GM12801 (cell line): ENCODE data around the gene OBSL1.

Experiments
- CTCF ChIP-seq: IDR thresholded peaks from one replicate; pipeline ENCODE4 v1.5.1; 2011; ENCODE audit warnings: control low read depth; ENCODE audit not compliant: insufficient read length; ENCODE audit errors: extremely low read depth

Gene OBSL1

DNA sequence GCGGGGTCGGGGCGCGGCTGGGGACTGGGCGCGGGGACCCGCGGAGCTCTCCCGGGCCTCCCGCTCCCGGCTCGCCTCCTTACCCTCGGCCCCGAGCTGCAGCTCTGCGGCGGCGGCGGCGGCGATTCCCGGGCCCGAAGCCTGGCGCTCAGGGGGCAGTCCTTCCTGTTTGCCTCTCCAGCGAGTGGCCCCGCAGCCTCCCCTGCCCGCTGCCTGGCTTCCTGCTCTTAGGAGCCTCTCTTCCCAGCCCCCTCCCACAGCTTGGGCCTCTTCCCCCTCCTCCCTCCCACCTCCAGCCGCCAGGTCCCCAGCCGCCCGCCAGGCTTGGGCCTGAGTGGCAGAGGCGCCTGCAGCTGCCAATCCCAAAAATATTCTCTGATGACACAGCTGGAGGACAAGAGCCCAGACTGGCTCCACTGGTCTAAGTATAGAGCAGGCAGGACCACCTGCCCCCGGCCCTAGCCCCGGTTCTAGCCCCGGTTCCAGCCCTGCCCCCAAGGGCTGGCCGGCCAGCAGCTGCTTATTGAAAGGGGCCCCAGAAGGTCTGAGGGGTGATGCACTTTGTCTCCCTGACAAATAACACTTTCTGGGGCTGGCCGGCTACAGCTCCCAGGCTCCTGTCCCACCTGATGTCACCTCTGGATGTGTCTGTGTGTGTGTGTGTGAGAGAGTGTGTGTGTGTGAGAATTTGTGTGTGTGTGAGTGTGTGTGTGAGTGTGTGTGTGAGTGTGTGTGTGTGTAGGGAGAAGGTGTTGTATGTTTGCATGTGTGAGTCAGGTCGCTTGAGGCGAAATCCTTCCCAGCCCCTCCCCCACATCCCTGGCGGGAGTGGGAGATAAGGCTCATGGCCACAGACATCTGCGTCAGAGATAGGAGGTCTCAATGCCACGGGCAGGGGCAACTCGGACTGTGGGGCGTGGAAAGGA, at the start of gene OBSL1:
TSS of gene OBSL1 (minus strand) at position 229 of the 926 bp plus-strand sequence. CDS start 307 bp downstream, outside the sequence.
- no peak for TF ChIP-seq CTCF

DNA sequence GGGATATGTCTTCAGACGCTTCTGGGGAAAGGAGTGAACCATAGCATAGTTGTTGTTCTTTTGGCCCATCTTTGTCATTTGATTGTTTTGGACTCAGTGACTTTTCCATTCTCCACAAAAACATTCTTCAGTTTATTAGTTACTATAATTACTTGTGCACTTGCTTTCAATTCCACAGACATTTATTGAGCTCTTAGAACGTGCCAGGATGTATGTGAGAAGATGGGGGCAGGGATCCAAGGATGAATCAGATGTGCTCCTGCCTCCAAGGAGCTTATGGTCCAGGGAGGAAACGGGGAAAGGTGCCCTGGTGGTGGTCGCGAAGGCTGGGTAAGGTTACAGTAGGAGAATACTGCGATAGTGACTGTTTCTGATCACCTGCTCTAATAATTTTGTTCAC, 49.2 kb upstream of the OBSL1 start:
- no peak for TF ChIP-seq CTCF

DNA sequence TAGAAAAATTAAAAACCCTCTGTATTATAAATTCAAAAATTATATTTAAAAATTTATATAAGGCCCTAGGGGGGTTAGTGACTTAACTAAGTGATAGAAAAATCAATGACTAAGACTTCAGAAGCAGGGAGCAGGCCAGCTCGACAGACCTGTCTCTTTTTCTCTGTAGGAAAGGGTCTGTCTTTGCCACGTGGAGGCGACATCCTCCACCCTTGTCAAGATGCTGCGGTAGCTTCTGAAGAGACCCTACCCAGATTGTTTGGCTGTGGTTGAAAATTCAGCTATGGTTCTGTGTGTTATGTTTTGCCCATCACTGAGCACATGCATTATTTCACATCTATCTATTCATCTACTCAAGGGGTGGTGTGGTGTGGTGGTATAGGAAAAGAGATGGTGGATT, 47.9 kb upstream of the OBSL1 start:
- no peak for TF ChIP-seq CTCF

DNA sequence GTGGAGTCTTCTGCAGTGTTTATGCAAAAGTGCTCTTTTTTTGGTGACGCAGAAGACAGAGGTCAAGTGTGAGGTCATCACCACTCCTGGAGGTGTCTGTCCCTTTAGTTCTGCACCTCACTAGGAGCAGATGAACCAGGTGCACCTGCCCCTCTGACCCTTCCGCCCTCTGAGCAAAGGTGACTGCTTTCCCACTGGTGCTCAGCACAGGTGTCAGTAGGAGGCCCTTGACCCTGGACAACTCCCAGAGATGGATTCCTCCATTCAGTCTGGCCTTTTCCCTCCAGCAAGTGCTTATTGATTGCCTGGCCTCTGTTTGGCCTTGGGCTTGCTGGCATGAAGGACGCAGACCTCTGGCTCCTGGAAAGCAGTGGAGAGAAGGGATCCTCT, 47.4 kb upstream of the OBSL1 start:
- TF ChIP-seq CTCF = no peak

- no peak for TF ChIP-seq CTCF
These were observed 45.2 kb upstream of the OBSL1 start for GRCh38 chr2:219616550-219616949.

GRCh38 chr2:219615894-219616293, 44.6 kb upstream of the OBSL1 start:
- no peak for TF ChIP-seq CTCF

GRCh38 chr2:219615036-219615435, 43.7 kb upstream of the OBSL1 start:
- no peak for TF ChIP-seq CTCF
